A673 (cell line): ENCODE measurements around the gene CTSA. TPM values are rescaled to one million over a fixed set of nuclear protein-coding genes. Genes with fewer than 3 reads are reported as not detected.
A peak's percentile ranks its signal among the peaks of the same experiment; 100 is the strongest.

Experiments
- BruUV-seq: library from RNA; stranded (reverse); fragments of 400-500 nt; replicated peaks from 2 replicates; lab custom pipeline; 2021; lab: Mats Ljungman, UMichigan
- CTCF ChIA-PET: fragments of 300-600 bp; sonication (Branson Sonifier 250); formaldehyde crosslinking; loops from one replicate; lab custom pipeline; 2022; ENCODE audit warnings: antibody characterized with exemption; lab: Charles Lee
- POLR2A ChIA-PET: fragments of 300-600 bp; sonication (Branson Sonifier 250); formaldehyde crosslinking; loops from one replicate; lab custom pipeline; 2022; ENCODE audit warnings: antibody characterized with exemption; ENCODE audit not compliant: low non-redundant PET; lab: Charles Lee
- DNase-seq: peaks from one replicate; pipeline ENCODE4 v3.0.0-alpha.2; 2015; ENCODE audit warnings: low spot score
- H3K27ac ChIP-seq: fragments of 200-600 bp; sonication (generic); 2 replicates; pipeline ENCODE4 v1.5.1; 2016; ENCODE audit warnings: mixed run types, low read depth, mild to moderate bottlenecking, mixed read lengths, antibody characterized with exemption, low read length; ENCODE audit not compliant: poor library complexity, severe bottlenecking
- H3K27me3 ChIP-seq: fragments of 200-600 bp; sonication (generic); replicated peaks from 2 replicates; pipeline ENCODE4 v1.6.1; 2017; ENCODE audit warnings: mixed run types, low read depth, mild to moderate bottlenecking, mixed read lengths, antibody characterized with exemption, low read length; ENCODE audit not compliant: insufficient read depth, poor library complexity
- H3K36me3 ChIP-seq: fragments of 200-600 bp; sonication (generic); 2 replicates; pipeline ENCODE4 v1.6.1; 2016; ENCODE audit warnings: mixed run types, mild to moderate bottlenecking, mixed read lengths, antibody characterized with exemption, low read length; ENCODE audit not compliant: insufficient read depth, poor library complexity, severe bottlenecking
- H3K4me1 ChIP-seq: fragments of 200-600 bp; sonication (generic); 2 replicates; pipeline ENCODE4 v1.6.1; 2017; ENCODE audit warnings: mixed run types, mild to moderate bottlenecking, mixed read lengths, antibody characterized with exemption, low read length; ENCODE audit not compliant: insufficient read depth, poor library complexity, severe bottlenecking
- H3K4me3 ChIP-seq: fragments of 200-600 bp; sonication (generic); 2 replicates; pipeline ENCODE4 v1.5.1; 2016; ENCODE audit warnings: low read depth, mixed run types, mild to moderate bottlenecking, mixed read lengths, low read length; ENCODE audit not compliant: poor library complexity, severe bottlenecking
- H3K9me3 ChIP-seq: fragments of 200-600 bp; sonication (generic); 2 replicates; pipeline ENCODE4 v1.6.1; 2016; ENCODE audit warnings: mixed run types, low read depth, mild to moderate bottlenecking, mixed read lengths, antibody characterized with exemption, low read length; ENCODE audit not compliant: poor library complexity, severe bottlenecking
- EZH2 ChIP-seq: fragments of 200-600 bp; sonication (generic); IDR thresholded peaks from 2 replicates; pipeline ENCODE4 v1.6.1; 2017; ENCODE audit warnings: borderline replicate concordance, low read depth, mild to moderate bottlenecking, mixed read lengths, antibody characterized with exemption, low read length; ENCODE audit not compliant: poor library complexity, severe bottlenecking
- intact Hi-C: fragments of 100-400 bp; cut with micrococcal nuclease; formaldehyde crosslinking; loops from one replicate; pipeline ENCODE4 v1.10.0; 2022; ENCODE audit not compliant: unreplicated experiment
- total RNA-seq: library from RNA; stranded (reverse); gene quantifications from 2 replicates; pipeline ENCODE4 v1.2.3, GENCODE V29; 2021
- TF ChIP-seq, protein P1 (sequence below): fragments of 300-800, 200-600 bp; sonication (generic); conservative IDR thresholded peaks from 2 replicates; pipeline ENCODE4 v1.5.1; 2017; ENCODE audit warnings: low read depth, mild to moderate bottlenecking, antibody characterized with exemption, low read length, moderate library complexity, mixed read lengths

Gene CTSA
- total RNA-seq, 1 experiment from 2014 or later = 83.5 TPM

DNA sequence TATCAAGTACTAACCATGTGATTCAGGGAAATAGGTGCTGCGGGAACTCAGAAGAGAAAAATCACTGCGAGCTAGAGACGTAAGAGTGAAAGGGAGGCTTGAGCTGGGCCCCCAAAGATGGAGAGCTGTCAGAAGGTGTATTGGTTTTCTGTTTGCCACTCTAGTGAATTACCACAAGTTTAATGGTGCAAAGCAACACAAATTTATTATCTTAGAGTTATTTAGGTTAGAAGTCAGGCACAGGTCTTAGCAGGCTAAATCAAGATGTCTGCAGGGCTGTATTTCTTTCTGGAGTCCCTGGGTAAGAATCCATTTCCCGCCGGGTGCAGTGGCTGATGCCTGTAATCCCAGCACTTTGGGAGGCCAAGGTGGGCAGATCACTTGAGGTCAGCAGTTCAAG, 31.2 kb upstream of the CTSA start:
- intact Hi-C loops = no loop called here
- Histone ChIP-seq H3K27me3 (no peaks in the 10 kb centered on the region), H3K36me3 (no peaks in the 10 kb centered on the region), H3K27ac (no peak overlapping the region), H3K9me3 (no peaks in the 10 kb centered on the region), H3K4me1 (peaks cover 5% of the 10 kb centered on the region), H3K4me3 (no peak overlapping the region)
- CTCF ChIA-PET = no interaction called here
- POLR2A ChIA-PET = interaction anchor here (0.5 kb wide), 1 partner anchor 47 kb away, joined by 3 read pairs; the partner anchor contains the start of gene UBE2C
- TF ChIP-seq, protein P1, sequence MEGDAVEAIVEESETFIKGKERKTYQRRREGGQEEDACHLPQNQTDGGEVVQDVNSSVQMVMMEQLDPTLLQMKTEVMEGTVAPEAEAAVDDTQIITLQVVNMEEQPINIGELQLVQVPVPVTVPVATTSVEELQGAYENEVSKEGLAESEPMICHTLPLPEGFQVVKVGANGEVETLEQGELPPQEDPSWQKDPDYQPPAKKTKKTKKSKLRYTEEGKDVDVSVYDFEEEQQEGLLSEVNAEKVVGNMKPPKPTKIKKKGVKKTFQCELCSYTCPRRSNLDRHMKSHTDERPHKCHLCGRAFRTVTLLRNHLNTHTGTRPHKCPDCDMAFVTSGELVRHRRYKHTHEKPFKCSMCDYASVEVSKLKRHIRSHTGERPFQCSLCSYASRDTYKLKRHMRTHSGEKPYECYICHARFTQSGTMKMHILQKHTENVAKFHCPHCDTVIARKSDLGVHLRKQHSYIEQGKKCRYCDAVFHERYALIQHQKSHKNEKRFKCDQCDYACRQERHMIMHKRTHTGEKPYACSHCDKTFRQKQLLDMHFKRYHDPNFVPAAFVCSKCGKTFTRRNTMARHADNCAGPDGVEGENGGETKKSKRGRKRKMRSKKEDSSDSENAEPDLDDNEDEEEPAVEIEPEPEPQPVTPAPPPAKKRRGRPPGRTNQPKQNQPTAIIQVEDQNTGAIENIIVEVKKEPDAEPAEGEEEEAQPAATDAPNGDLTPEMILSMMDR = no peak
- TF ChIP-seq EZH2 = no peak
- no TSS peak for BruUV-seq
- no peak for DNase-seq

DNA sequence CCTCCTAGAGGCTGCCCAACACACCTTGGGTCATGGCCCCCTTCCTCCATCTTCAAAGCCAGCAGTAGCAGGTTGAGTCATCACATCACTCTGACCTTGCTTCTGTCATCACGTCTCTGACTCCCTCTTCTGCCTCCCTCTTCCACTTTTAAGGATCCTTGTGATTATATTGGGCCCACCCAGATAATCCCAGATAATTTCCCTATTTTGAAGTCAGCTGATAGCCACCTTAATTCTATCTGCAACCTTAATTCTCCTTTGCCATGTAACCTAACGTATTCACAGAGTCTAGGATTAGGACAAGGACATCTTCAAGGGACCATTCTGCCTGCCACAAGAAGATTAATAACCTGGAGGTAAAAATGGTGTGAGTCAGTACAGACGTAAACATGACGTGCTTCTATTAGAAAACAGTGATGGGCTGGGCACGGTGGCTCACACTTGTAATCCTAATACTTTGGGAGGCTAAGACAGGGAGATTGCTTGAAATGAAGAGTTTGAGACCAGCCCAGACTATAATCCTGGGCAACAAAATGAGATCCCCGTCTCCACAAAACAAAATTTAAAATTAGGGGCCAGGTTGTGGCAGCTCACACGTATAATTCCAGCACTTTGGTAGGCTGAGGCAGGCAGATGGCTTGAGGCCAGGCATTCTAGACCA, 30.4 kb upstream of the CTSA start:
- DNase-seq = no peak
- Histone ChIP-seq H3K4me3 (no peak overlapping the region), H3K36me3 (no peaks in the 10 kb centered on the region), H3K27me3 (no peaks in the 10 kb centered on the region), H3K4me1 (peaks cover 5% of the 10 kb centered on the region), H3K27ac (no peak overlapping the region), H3K9me3 (no peaks in the 10 kb centered on the region)
- TF ChIP-seq, protein P1 = no peak
- TF ChIP-seq EZH2 = no peak
- CTCF ChIA-PET = no interaction called here
- POLR2A ChIA-PET = no interaction called here
- intact Hi-C loops = no loop called here
- no TSS peak for BruUV-seq

DNA sequence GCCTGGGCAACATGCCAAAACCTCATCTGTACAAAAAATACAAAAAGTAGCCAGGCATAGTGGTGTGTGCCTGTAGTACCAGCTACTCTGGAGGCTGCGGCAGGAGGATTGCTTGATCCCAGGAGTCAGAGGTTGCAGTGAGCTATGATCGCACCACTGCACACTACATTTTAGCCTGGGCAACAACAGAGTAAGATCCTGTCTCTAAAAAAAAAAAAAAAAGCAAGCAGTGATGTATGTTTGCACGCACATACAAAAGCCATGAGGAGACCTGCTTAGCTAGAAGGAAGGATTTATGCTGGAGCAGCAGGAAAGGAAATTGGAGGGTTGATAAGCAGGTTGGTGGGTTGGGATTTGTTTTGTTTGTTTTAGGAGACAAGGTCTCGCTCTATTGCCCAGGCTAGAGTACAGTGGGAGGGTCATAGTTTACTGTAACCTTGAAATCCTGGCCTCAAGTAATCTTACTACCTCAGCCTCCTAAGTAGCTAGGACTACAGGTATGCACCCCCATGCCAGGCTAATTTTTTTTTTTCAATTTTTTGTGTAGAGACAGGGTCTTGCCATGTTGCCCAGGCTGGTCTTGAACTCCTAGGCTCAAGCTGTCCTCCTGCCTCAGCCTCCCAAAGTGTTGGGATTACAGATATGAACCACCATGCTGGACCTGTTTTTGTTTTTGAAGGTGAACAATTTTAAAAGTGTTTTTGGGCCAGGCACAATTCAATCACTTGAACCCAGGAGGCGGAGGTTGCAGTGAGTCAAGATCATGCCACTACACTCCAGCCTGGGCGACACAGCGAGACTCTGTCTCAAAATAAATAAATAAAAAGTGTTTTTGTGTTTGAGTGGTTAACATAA, 29.7 kb upstream of the CTSA start:
- ChIA-PET POLR2A (interaction anchor here (0.6 kb wide), 1 partner anchor 103 kb away, joined by 3 read pairs; no protein-coding TSS in a partner anchor), CTCF (interaction anchor here (0.6 kb wide), 1 partner anchor 9 kb away, joined by 4 read pairs; no protein-coding TSS in a partner anchor)
- H3K9me3 ChIP-seq = no peaks in the 10 kb centered on the region
- peak; percentile 43 for DNase-seq
- H3K4me3 ChIP-seq = no peak overlapping the region
- H3K27ac ChIP-seq = no peak overlapping the region
- no peaks in the 10 kb centered on the region for H3K27me3 ChIP-seq
- H3K36me3 ChIP-seq = no peaks in the 10 kb centered on the region
- H3K4me1 ChIP-seq = no peaks in the 10 kb centered on the region
- intact Hi-C loops = no loop called here
- TF ChIP-seq, protein P1 = no peak
- TF ChIP-seq EZH2 = no peak
- BruUV-seq = no TSS peak
